ENCODE results near the gene GSDMA.

The GSDMA gene

DNA sequence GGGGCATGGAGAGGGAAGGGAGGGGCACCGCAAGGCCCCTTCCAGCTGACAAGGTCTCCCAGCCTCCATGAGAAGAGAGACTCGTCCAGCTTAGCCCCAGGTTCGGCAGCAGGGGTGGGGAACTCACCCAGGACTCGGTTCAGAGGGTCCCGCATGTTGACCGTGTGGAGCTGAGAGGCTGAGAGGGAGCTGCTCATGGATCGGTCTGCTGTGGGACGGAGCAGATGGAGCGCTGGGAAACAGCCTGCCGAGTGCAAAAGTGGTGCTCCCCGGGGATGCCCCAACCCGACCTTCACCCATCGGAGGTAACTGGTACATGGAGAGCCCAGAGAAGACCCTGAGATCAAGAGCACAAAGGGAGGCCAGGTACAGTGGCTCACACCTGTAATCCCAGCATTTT lies 57.3 kb downstream of the GSDMA start:
- DNase-seq (ENCODE audit: low read depth in 2 of 2), result no peak

DNA sequence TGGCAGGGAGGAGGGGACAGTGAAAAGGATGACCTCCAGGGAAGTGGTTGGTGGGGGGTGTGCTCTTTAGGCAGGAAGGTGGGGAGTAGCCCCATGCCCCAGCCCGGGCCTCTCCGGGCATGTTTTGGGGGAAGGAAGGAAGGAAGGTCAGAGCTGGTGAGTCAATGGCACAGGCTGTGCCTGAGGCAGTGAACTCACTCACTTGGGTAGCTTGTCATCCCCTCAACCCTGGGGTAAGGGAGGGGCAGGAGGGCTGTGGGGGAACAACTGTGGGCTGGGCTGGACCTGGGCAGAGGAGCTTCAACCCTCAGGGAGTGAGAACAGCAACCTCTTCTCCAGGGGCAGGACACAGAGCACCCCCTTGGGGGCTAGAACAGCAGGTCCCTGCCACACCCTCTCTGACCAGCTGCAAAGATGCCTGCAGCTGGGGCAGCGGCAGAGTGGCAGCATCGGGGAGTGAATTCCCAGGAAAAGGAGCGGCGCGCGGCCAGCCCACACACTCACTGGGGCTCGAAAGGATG lies 58.7 kb downstream of the GSDMA start:
- DNase-seq (ENCODE audit: low read depth in 2 of 2), result no peak

DNA sequence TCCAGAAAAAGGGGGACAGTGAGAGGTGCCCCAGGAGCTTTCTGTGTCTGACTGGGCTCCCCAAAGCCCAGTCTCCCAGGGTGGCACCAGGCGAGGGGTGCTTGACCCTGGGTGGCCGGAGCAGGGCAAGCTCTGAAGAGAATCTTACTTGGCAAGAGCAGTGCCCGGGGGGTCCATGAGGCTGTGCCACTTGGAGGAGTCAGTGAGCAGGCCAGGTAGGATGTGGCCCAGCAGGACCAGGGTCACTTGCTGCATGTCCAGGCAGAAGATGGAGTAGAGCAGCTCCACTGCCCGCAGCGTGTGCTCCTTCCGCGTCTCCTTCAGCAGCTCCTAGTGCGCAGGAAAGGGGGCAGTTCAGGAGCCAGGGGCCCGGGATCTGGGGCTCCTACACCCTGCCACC lies 59.7 kb downstream of the GSDMA start:
- DNase-seq (ENCODE audit: low read depth in 2 of 2), result no peak

DNA sequence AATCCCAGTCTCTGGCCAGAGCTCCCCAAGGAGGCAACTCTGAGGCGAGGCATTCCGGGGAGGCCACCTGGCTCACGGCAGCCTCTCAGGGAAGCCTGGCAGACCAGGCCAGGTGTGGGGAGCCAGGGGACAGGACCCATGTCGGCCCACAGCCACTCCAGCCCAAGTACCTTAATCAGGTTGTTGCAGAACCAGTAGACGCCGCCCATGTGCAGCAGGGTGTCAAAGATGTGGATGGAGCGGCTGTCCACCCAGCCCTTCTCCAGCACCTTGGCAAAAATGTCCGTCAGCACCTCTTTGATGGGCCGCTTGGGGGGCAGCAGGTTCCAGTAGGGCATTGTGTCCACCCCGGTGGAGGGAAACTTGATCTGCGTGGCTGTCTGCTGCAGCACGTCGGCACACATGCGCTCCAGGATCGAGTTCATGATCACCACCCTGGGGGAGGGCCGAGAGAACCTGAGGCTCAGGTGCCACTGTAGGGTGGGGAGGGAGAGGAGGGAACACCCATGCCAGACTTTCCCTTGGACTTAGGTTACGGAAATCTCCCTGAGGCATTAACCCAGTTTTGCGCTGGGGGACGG lies 60.2 kb downstream of the GSDMA start:
- DNase-seq (ENCODE audit: low read depth in 2 of 2), result no peak

DNA sequence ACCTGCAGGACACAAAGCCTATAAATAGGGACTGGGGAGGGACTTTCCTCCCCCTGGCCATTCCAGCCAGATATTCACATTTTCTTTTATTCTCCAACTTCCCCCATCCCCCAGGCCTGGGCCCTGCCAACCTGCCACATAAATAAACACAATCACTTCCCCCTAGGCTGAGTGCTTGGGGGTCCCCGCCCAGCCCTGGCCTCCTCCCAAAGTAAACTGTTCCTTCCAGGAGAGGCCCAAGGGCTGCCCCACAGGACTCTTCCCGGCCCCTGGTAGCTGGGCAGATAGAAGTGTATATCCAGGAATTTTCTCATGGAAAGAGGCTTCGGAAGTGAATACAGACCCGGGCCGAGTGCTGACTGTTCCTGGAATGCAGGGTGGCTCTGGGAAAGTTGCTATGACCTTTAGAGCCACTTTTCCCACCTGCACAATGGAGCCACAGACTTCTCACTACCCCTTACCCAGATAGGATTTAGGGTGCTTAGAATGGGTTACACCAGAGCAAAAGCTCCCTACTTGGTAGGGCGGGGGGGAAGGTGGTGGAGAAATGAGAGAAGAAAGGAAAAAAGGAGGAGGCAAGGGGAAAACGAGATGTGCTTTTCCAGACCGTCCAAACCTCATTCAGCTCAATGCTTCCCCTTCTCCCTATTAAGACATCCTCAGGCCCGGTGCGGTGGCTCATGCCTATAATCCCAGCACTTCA lies 60.9 kb downstream of the GSDMA start:
- no peak for DNase-seq (ENCODE audit: low read depth in 2 of 2)

DNA sequence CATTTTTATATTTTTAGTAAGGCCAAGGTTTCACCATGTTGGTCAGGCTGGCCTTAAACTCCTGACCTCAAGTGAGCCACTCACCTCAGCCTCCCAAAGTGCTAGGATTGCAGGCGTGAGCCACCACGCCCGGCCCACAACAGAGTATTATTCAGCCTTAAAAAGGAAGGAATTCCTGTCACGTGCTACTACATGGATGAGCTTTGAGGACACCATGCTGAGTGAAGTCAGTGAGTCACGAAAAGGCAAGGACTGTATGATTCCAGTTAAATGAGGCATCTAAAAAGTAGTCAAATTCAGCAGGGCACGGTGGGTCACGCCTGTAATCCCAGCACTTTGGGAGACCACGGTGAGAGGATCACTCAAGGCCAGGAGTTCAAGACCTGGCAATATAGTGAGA lies 62.1 kb downstream of the GSDMA start:
- no peak for DNase-seq (ENCODE audit: low read depth in 2 of 2)

DNA sequence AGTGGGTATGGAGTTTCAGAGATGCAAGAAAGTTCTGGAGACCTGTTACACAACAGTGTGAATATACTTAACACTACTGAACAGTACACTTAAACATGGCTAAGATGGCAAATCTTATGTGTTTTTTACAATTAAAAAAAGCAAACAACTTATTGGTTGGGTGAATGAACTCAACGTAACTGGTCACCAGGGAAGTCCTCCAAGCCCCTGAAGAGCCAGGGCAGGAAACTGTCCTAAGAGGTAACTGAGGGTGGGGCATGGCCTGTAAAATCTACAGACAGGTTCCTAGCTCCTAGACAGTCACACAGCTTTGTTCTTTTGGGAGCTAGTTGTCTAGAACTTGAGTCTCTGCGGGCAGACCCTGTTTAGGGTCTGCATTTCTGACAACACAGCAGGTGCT lies 62.8 kb downstream of the GSDMA start:
- DNase-seq (ENCODE audit: low read depth in 2 of 2), result no peak

DNA sequence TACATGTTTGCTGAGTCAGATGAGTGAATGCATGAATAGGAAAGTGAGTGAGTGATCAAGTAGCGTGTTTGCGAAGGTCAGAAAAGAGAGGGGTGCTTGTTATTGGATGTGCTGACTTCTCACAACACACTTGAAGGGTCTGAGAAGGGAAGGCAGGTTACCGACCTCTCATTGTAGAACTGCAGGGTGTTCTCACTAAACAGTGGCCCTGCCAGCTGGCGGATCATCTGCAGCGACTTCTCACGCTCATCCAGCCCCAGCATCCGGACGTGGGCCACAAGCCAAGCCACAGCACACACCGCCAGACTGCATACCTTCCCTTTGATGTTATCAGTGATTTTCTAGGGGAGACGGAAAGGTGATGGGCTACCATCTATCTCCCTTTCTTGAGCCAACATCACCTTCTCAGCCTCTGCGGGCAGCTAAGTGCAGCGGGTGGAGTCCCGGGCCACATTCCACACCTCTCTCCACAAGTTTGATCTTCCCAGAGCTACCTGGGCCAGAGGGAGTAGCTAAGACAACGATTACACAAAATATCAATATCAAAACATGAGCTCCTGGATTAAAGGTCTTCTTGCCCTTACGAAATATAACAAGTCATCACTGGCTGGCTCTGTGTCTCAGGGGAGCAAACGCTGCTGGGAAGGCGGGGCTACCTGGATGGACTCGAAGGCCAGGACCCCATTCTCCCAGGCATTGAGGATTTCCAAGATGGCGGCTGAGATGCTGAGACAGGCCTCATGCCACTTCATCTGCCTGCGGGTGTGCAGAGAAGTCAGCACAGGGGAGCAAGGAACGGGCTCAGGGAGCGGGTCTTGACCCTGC lies 63.4 kb downstream of the GSDMA start:
- no peak for DNase-seq (ENCODE audit: low read depth in 2 of 2)

DNA sequence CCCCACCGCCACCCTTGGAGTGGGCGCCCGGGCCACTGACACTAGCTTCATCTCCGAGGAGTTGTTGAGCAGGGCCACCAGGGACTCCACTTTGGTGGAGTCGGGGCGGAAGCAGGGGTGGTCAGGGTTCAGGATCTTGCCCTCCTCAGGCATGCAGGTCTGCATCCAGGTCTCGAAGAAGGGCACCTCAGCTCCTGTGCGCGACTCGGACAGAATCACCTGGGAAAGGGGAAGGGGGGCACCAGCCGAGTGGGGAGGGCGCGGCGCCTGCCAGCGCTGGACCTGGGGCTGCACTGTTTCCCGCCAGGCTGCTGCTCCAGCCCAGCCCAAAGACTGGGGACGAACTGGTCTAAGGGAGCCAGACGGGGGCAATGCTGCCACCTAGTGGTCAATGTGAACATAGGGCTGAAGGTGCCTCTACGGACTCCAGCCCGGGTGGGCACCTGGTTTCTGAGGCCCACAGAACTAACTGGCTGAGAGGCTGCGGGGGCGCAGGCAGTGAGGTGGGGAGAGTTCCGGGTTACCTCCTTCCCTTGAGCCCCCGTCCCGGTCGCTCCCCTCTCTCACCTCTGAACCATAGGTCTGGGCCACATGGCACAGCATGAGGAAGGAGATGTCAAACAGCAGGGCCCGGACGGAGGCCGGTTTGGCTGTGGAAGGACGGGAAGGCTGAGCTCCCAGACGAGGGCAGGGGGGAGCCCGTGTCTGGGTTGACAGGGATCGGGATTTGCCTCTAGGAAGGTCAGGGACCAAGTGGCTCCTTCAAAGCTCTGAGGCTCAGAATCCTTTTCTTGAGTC lies 64.2 kb downstream of the GSDMA start:
- peak; percentile 60 for DNase-seq (ENCODE audit: low read depth in 2 of 2)
